Loucy (cell line): ENCODE measurements around the gene TMEM39A.

ENCODE experiments used
- H2AFZ ChIP-seq: fragments of 200-600 bp; sonication (generic); 2 replicates; pipeline ENCODE4 v1.6.0; 2016; ENCODE audit warnings: antibody characterized with exemption, mild to moderate bottlenecking, low read length, moderate library complexity
- H3F3A ChIP-seq: fragments of 200-600 bp; 2 replicates; pipeline ENCODE4 v1.6.0; 2016; ENCODE audit warnings: antibody characterized with exemption, low read depth, mild to moderate bottlenecking
- H3K27me3 ChIP-seq: fragments of 200-600 bp; sonication (generic); 2 replicates; pipeline ENCODE4 v1.6.1; 2014; ENCODE audit warnings: low read length, mild to moderate bottlenecking; ENCODE audit not compliant: insufficient read depth, poor library complexity, severe bottlenecking
- H3K36me3 ChIP-seq: fragments of 200-600 bp; sonication (generic); 2 replicates; pipeline ENCODE4 v1.6.1; 2016; ENCODE audit warnings: low read length; ENCODE audit not compliant: insufficient read depth
- H3K4me1 ChIP-seq: fragments of 200-600 bp; sonication (generic); 2 replicates; pipeline ENCODE4 v1.5.1; 2014; ENCODE audit warnings: low read length, mild to moderate bottlenecking; ENCODE audit not compliant: insufficient read depth, poor library complexity, severe bottlenecking
- H3K4me2 ChIP-seq: fragments of 200-600 bp; sonication (generic); 2 replicates; pipeline ENCODE4 v1.6.0; 2014; ENCODE audit warnings: antibody characterized with exemption, low read length, low read depth, mild to moderate bottlenecking; ENCODE audit not compliant: poor library complexity, severe bottlenecking
- H3K4me3 ChIP-seq: fragments of 200-600 bp; sonication (generic); 2 replicates; pipeline ENCODE4 v1.5.1; 2014; ENCODE audit warnings: low read length, mild to moderate bottlenecking, mixed read lengths; ENCODE audit not compliant: poor library complexity, severe bottlenecking
- H3K79me2 ChIP-seq: fragments of 200-600 bp; sonication (generic); 2 replicates; pipeline ENCODE4 v1.6.1; 2014; ENCODE audit warnings: low read length; ENCODE audit not compliant: insufficient read depth
- H3K9ac ChIP-seq: fragments of 200-600 bp; sonication (generic); 2 replicates; pipeline ENCODE4 v1.6.0; 2014; ENCODE audit warnings: mild to moderate bottlenecking, low read depth, low read length, moderate library complexity; ENCODE audit not compliant: poor library complexity, severe bottlenecking
- H3K9me2 ChIP-seq: fragments of 200-600 bp; sonication (generic); replicated peaks from 2 replicates; pipeline ENCODE4 v1.6.1; 2016; ENCODE audit warnings: low read depth, low read length, mixed read lengths
- H3K9me3 ChIP-seq: fragments of 200-600 bp; sonication (generic); 2 replicates; pipeline ENCODE4 v1.6.1; 2014; ENCODE audit warnings: mild to moderate bottlenecking, antibody characterized with exemption, low read length, low read depth; ENCODE audit not compliant: insufficient read depth
- H4K20me1 ChIP-seq: fragments of 200-600 bp; sonication (generic); 2 replicates; pipeline ENCODE4 v1.6.0; 2014; ENCODE audit warnings: antibody characterized with exemption, low read length, mild to moderate bottlenecking; ENCODE audit not compliant: insufficient read depth, poor library complexity, severe bottlenecking
- CTCF ChIP-seq: fragments of 200-600 bp; sonication (generic); conservative IDR thresholded peaks from 2 replicates; pipeline ENCODE4 v1.5.1; 2014; ENCODE audit warnings: mild to moderate bottlenecking, antibody characterized with exemption, low read length
- EZH2phosphoT487 ChIP-seq: fragments of 200-600 bp; IDR thresholded peaks from 2 replicates; pipeline ENCODE4 v1.6.1; 2018; ENCODE audit warnings: antibody characterized with exemption, mild to moderate bottlenecking, moderate library complexity, borderline replicate concordance

TMEM39A gene

GRCh38 chr3:119433613-119434325 is 29.6 kb downstream of the TMEM39A start:
- H3K4me1 ChIP-seq: no peaks in the 10 kb centered on the region
- peaks cover 87% of the 10 kb centered on the region; the same call in 1 of the 2 replicates for H3K36me3 ChIP-seq
- H3K4me3 ChIP-seq: no peak overlapping the region
- H3K79me2 ChIP-seq: no peaks in the 10 kb centered on the region
- no peaks in the 10 kb centered on the region for H3K9me2 ChIP-seq
- H3F3A ChIP-seq: no peaks in the 10 kb centered on the region
- no peak overlapping the region for H3K4me2 ChIP-seq
- TF ChIP-seq EZH2phosphoT487 (no peak), CTCF (no peak)
- no peak overlapping the region for H3K9ac ChIP-seq
- H4K20me1 ChIP-seq: no peaks in the 10 kb centered on the region
- 0 out of 2 replicates have a peak, but pooled peaks cover 4% of the 10 kb centered on the region for H3K9me3 ChIP-seq
- H3K27me3 ChIP-seq: no peaks in the 10 kb centered on the region
- H2AFZ ChIP-seq: no peak overlapping the region

GRCh38 chr3:119428538-119428937 is 34.9 kb downstream of the TMEM39A start:
- peaks cover 50% of the 10 kb centered on the region; the same call in 1 of the 2 replicates for H3K36me3 ChIP-seq
- no peaks in the 10 kb centered on the region for H4K20me1 ChIP-seq
- H3K9me3 ChIP-seq: peaks cover 25% of the 10 kb centered on the region

GRCh38 chr3:119427669-119428068 is 35.7 kb downstream of the TMEM39A start:
- Histone ChIP-seq H3K9me2 (no peaks in the 10 kb centered on the region), H3K9ac (no peak overlapping the region), H3K79me2 (no peaks in the 10 kb centered on the region), H3K9me3 (peaks cover 25% of the 10 kb centered on the region), H3K4me2 (no peak overlapping the region), H3K4me3 (no peak overlapping the region), H3K27me3 (no peaks in the 10 kb centered on the region), H4K20me1 (no peaks in the 10 kb centered on the region), H3F3A (no peaks in the 10 kb centered on the region), H3K4me1 (no peaks in the 10 kb centered on the region), H2AFZ (no peak overlapping the region), H3K36me3 (peaks cover 42% of the 10 kb centered on the region; the same call in 1 of the 2 replicates)
- no peak for TF ChIP-seq CTCF
- no peak for TF ChIP-seq EZH2phosphoT487

More at GRCh38 chr3:119428538-119428937, 34.9 kb downstream of the TMEM39A start:
- Histone ChIP-seq H3K9ac (no peak overlapping the region), H3K4me2 (no peak overlapping the region), H2AFZ (no peak overlapping the region), H3K27me3 (no peaks in the 10 kb centered on the region), H3K4me3 (no peak overlapping the region), H3K79me2 (no peaks in the 10 kb centered on the region), H3K9me2 (no peaks in the 10 kb centered on the region), H3K4me1 (no peaks in the 10 kb centered on the region), H3F3A (no peaks in the 10 kb centered on the region)
- TF ChIP-seq EZH2phosphoT487: no peak
- peak; percentile 33 for TF ChIP-seq CTCF
